IPS DF 4.7 (cell line): ENCODE data around the gene KLC3.
"Not testable (repeated sequence)": the region's sequence is repeated elsewhere in the genome, so short reads cannot be mapped to it uniquely, and the experiment has no call there.

Experiments used
- DNase-seq: peaks from one replicate; pipeline ENCODE4 v3.0.0-alpha.2; 2013; ENCODE audit warnings: low spot score; ENCODE audit errors: extremely low read depth

Gene KLC3

GRCh38 chr19:45315304-45315703, 25.2 kb upstream of the KLC3 start:
- DNase-seq: no peak

GRCh38 chr19:45320997-45321775, 19.4 kb upstream of the KLC3 start:
- DNase-seq: no peak

GRCh38 chr19:45321848-45322247, 18.7 kb upstream of the KLC3 start:
- no peak for DNase-seq

GRCh38 chr19:45322311-45322710, 18.2 kb upstream of the KLC3 start:
- no peak for DNase-seq

GRCh38 chr19:45322744-45323281, 17.7 kb upstream of the KLC3 start, which contains the start of gene CKM:
Gene CKM, minus strand, starts transcription at chr19:45322875. Its CDS starts 3,162 bp downstream, at chr19:45319713.
- no peak for DNase-seq

- no peak for DNase-seq
Observed at GRCh38 chr19:45323671-45324081, 16.9 kb upstream of the KLC3 start.

GRCh38 chr19:45324349-45324907, 16.1 kb upstream of the KLC3 start:
- DNase-seq: no peak

- DNase-seq: no peak
Observed at GRCh38 chr19:45327404-45328143, 13.0 kb upstream of the KLC3 start.

- no peak for DNase-seq
Observed at GRCh38 chr19:45331411-45331810, 9.1 kb upstream of the KLC3 start.

GRCh38 chr19:45333609-45334303, 6.8 kb upstream of the KLC3 start:
- no peak for DNase-seq

- DNase-seq: not testable (repeated sequence)
Observed at GRCh38 chr19:45334881-45335280, 5.7 kb upstream of the KLC3 start.

- no peak for DNase-seq
Observed at GRCh38 chr19:45336696-45337251, 3.8 kb upstream of the KLC3 start.

- DNase-seq: no peak
Observed at GRCh38 chr19:45339629-45340028, 921 bp upstream of the KLC3 start.

GRCh38 chr19:45340899-45341453, 426 bp downstream of the KLC3 start:
- no peak for DNase-seq

- DNase-seq: no peak
Observed at GRCh38 chr19:45342911-45343310, 2.4 kb downstream of the KLC3 start.

- DNase-seq: no peak
Observed at GRCh38 chr19:45344621-45345505, 4.3 kb downstream of the KLC3 start.

- DNase-seq: no peak
Observed at GRCh38 chr19:45345506-45345860, 4.9 kb downstream of the KLC3 start.

GRCh38 chr19:45346449-45346848, 5.9 kb downstream of the KLC3 start:
- no peak for DNase-seq

- DNase-seq: no peak
Observed at GRCh38 chr19:45347570-45348366, 7.2 kb downstream of the KLC3 start.
